ENCODE measurements around the gene TRDN.

The TRDN gene

DNA sequence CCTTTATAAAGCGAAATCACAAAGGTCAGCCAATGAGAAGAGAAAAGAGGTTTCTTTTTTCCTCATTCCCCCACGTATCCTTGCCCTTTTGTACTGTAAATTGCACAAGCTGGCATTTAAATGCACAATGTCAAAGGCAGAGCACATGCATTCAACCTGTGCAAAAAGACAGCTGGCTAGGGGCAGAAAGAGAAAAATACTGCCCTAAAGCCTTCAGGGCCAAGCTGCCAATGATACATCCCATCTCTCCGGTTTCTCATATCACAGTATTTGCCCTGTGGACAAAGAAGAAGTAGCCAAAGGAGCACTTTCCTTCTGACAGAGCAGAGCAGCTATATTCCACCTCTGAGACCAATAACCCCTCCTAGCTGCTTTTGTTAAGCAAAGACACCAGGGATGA is 219.2 kb downstream of the TRDN start:
- Mint-ChIP-seq H3K4me3 (no peak overlapping the region), H3K27me3 (ENCODE audit: low read depth) (no peaks in the 10 kb centered on the region), H3K9me3 (no peaks in the 10 kb centered on the region), H3K4me1 (ENCODE audit: low read depth) (no peaks in the 10 kb centered on the region), H3K27ac (no peak overlapping the region), H3K36me3 (ENCODE audit: low read depth) (no peaks in the 10 kb centered on the region)
- DNase-seq (ENCODE audit: low spot score) = no peak

DNA sequence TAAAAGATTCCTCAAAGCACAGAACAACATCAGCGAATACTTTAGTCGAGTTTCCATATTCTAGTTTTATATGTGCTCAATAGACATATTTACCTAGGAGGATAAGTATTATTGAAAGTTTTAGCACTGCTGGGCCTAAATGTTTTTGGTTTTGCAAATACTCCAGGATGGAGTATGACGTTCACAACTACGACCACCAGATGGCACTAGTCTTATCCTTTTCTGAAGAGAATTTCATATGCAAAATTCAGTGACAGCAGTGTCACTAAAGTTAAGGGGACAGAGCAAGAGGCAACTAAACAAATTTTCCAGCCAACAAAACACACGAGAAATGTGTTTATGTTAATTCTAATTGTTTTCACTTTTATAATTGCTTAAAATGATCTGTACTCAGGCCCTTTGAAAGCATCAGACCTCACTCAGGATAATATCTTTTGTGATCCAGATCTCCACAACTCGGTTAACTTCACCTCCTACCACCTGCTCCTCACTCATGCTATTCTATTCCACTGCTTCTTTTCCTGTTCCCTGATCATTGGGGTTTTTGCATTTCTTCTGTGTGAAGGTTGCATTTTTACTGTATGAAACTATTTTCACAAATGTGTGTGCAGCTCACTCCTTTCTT is 220.8 kb downstream of the TRDN start:
- no peaks in the 10 kb centered on the region for H3K36me3 Mint-ChIP-seq (ENCODE audit: low read depth)

GRCh38 chr6:123404975-123405374 is 231.8 kb downstream of the TRDN start:
- no peaks in the 10 kb centered on the region for H3K27me3 Mint-ChIP-seq (ENCODE audit: low read depth)
- H3K4me3 Mint-ChIP-seq = no peak overlapping the region
- H3K9me3 Mint-ChIP-seq = no peaks in the 10 kb centered on the region
- H3K36me3 Mint-ChIP-seq (ENCODE audit: low read depth) = no peaks in the 10 kb centered on the region
- no peaks in the 10 kb centered on the region for H3K4me1 Mint-ChIP-seq (ENCODE audit: low read depth)
- H3K27ac Mint-ChIP-seq = no peak overlapping the region
- DNase-seq (ENCODE audit: low spot score) = no peak

More for the DNA sequence above, 220.8 kb downstream of the TRDN start:
- Mint-ChIP-seq H3K4me3 (no peak overlapping the region), H3K27me3 (ENCODE audit: low read depth) (no peaks in the 10 kb centered on the region), H3K27ac (no peak overlapping the region), H3K4me1 (ENCODE audit: low read depth) (no peaks in the 10 kb centered on the region), H3K9me3 (no peaks in the 10 kb centered on the region)
- no peak for DNase-seq (ENCODE audit: low spot score)

- Mint-ChIP-seq H3K36me3 (ENCODE audit: low read depth) (no peaks in the 10 kb centered on the region), H3K27ac (no peak overlapping the region), H3K27me3 (ENCODE audit: low read depth) (no peaks in the 10 kb centered on the region), H3K9me3 (no peaks in the 10 kb centered on the region), H3K4me1 (ENCODE audit: low read depth) (no peaks in the 10 kb centered on the region), H3K4me3 (no peak overlapping the region)
- no peak for DNase-seq (ENCODE audit: low spot score)
Observed at GRCh38 chr6:123402052-123402451, 234.7 kb downstream of the TRDN start.

- no peak overlapping the region for H3K4me3 Mint-ChIP-seq
- H3K4me1 Mint-ChIP-seq (ENCODE audit: low read depth) = no peaks in the 10 kb centered on the region
- no peak overlapping the region for H3K27ac Mint-ChIP-seq
- H3K36me3 Mint-ChIP-seq (ENCODE audit: low read depth) = no peaks in the 10 kb centered on the region
- no peaks in the 10 kb centered on the region for H3K27me3 Mint-ChIP-seq (ENCODE audit: low read depth)
- no peak for DNase-seq (ENCODE audit: low spot score)
- no peaks in the 10 kb centered on the region for H3K9me3 Mint-ChIP-seq
Observed at GRCh38 chr6:123398072-123398471, 238.7 kb downstream of the TRDN start.

- Mint-ChIP-seq H3K27me3 (ENCODE audit: low read depth) (no peaks in the 10 kb centered on the region), H3K27ac (no peak overlapping the region), H3K4me1 (ENCODE audit: low read depth) (no peaks in the 10 kb centered on the region), H3K36me3 (ENCODE audit: low read depth) (no peaks in the 10 kb centered on the region), H3K9me3 (no peaks in the 10 kb centered on the region), H3K4me3 (no peak overlapping the region)
- no peak for DNase-seq (ENCODE audit: low spot score)
Observed at GRCh38 chr6:123393331-123393730, 243.4 kb downstream of the TRDN start.

- Mint-ChIP-seq H3K27me3 (ENCODE audit: low read depth) (no peaks in the 10 kb centered on the region), H3K9me3 (no peaks in the 10 kb centered on the region), H3K27ac (no peak overlapping the region), H3K4me3 (no peak overlapping the region), H3K36me3 (ENCODE audit: low read depth) (no peaks in the 10 kb centered on the region), H3K4me1 (ENCODE audit: low read depth) (no peaks in the 10 kb centered on the region)
- DNase-seq (ENCODE audit: low spot score) = no peak
Observed at GRCh38 chr6:123383718-123384117, 253.0 kb downstream of the TRDN start.

- H3K27me3 Mint-ChIP-seq (ENCODE audit: low read depth) = no peaks in the 10 kb centered on the region
- DNase-seq (ENCODE audit: low spot score) = no peak
- no peaks in the 10 kb centered on the region for H3K9me3 Mint-ChIP-seq
- no peaks in the 10 kb centered on the region for H3K4me1 Mint-ChIP-seq (ENCODE audit: low read depth)
- H3K4me3 Mint-ChIP-seq = no peak overlapping the region
- no peak overlapping the region for H3K27ac Mint-ChIP-seq
- H3K36me3 Mint-ChIP-seq (ENCODE audit: low read depth) = no peaks in the 10 kb centered on the region
Observed at GRCh38 chr6:123380257-123380656, 256.5 kb downstream of the TRDN start.

- Mint-ChIP-seq H3K27me3 (ENCODE audit: low read depth) (no peaks in the 10 kb centered on the region), H3K36me3 (ENCODE audit: low read depth) (no peaks in the 10 kb centered on the region), H3K4me3 (no peak overlapping the region), H3K9me3 (no peaks in the 10 kb centered on the region), H3K4me1 (ENCODE audit: low read depth) (no peaks in the 10 kb centered on the region), H3K27ac (no peak overlapping the region)
- no peak for DNase-seq (ENCODE audit: low spot score)
Observed at GRCh38 chr6:123372737-123373136, 264.0 kb downstream of the TRDN start.

DNA sequence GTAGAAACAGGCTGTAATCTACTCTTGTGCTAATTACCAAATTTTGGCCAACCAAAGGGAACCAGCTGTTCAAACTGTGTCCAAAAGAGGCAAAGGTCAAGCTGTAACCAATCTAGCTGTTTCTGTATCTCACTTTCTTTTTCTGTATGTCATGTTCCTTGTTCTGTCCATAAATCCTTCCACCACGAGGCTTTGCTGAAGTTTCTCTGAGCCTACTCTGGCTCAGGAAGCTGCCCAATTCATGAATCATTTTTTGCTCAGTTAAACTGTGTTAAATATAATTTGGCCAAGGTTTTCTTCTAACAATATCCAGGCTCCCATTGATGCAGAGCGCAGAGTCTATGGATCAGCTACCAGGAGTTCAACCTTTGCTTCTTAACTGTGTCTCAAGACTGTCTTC is 272.8 kb downstream of the TRDN start:
- Mint-ChIP-seq H3K9me3 (peaks cover 3% of the 10 kb centered on the region), H3K27ac (no peak overlapping the region), H3K36me3 (ENCODE audit: low read depth) (no peaks in the 10 kb centered on the region), H3K4me1 (ENCODE audit: low read depth) (no peaks in the 10 kb centered on the region), H3K4me3 (no peak overlapping the region), H3K27me3 (ENCODE audit: low read depth) (no peaks in the 10 kb centered on the region)
- no peak for DNase-seq (ENCODE audit: low spot score)

DNA sequence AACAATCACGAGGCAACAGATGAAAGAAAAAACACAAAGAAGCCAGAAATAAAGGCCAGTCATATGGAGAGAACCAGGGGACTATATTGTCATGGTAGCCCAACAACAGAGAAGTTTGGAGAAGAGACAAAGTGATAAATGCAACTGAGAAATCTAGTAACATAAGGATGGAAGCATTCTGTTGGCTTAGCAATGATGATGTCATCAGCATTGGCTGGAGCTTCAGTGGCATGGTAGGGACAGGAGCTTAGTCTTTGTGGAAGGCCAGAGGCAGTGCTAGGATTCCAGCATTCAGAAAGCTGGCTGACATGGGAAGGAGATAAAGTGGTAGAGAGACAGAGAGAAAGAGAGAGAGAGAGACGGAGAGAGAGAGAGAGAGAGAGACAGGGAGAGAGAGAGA is 276.4 kb downstream of the TRDN start:
- Mint-ChIP-seq H3K9me3 (peaks cover 3% of the 10 kb centered on the region), H3K4me3 (no peak overlapping the region), H3K27me3 (ENCODE audit: low read depth) (no peaks in the 10 kb centered on the region), H3K4me1 (ENCODE audit: low read depth) (no peaks in the 10 kb centered on the region), H3K36me3 (ENCODE audit: low read depth) (no peaks in the 10 kb centered on the region), H3K27ac (no peak overlapping the region)
- DNase-seq (ENCODE audit: low spot score) = no peak

DNA sequence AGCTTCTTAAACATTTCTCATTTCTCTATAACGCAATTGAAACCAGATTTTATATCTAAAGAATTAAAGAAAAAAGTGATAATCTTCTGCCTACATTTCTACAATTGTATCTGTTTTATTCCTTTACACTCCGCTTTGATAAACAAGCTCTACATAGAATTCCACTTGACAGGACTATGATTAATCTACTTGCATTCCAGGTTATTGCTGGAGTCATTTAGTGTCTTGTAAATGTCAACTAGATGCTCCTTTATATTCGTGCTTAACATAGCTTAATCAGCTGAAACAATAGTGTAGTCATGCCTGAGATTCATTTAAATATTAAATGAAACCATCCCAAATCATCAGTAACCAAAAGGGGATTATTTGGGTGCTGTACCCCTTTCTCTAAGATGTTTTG is 284.0 kb downstream of the TRDN start:
- Mint-ChIP-seq H3K9me3 (no peaks in the 10 kb centered on the region), H3K36me3 (ENCODE audit: low read depth) (no peaks in the 10 kb centered on the region), H3K4me3 (no peak overlapping the region)

GRCh38 chr6:123352279-123352678 is 284.5 kb downstream of the TRDN start:
- H3K4me1 Mint-ChIP-seq (ENCODE audit: low read depth) = no peaks in the 10 kb centered on the region
- no peaks in the 10 kb centered on the region for H3K27me3 Mint-ChIP-seq (ENCODE audit: low read depth)
- DNase-seq (ENCODE audit: low spot score) = no peak
- no peak overlapping the region for H3K4me3 Mint-ChIP-seq
- H3K36me3 Mint-ChIP-seq (ENCODE audit: low read depth) = no peaks in the 10 kb centered on the region
- H3K9me3 Mint-ChIP-seq = no peaks in the 10 kb centered on the region
- no peak overlapping the region for H3K27ac Mint-ChIP-seq

More for the DNA sequence above, 284.0 kb downstream of the TRDN start:
- H3K27me3 Mint-ChIP-seq (ENCODE audit: low read depth) = no peaks in the 10 kb centered on the region
- H3K27ac Mint-ChIP-seq = no peak overlapping the region
- H3K4me1 Mint-ChIP-seq (ENCODE audit: low read depth) = no peaks in the 10 kb centered on the region
- no peak for DNase-seq (ENCODE audit: low spot score)

- no peak overlapping the region for H3K4me3 Mint-ChIP-seq
- H3K4me1 Mint-ChIP-seq (ENCODE audit: low read depth) = no peaks in the 10 kb centered on the region
- no peaks in the 10 kb centered on the region for H3K36me3 Mint-ChIP-seq (ENCODE audit: low read depth)
- no peaks in the 10 kb centered on the region for H3K9me3 Mint-ChIP-seq
- H3K27me3 Mint-ChIP-seq (ENCODE audit: low read depth) = no peaks in the 10 kb centered on the region
- H3K27ac Mint-ChIP-seq = no peak overlapping the region
- DNase-seq (ENCODE audit: low spot score) = no peak
Observed at GRCh38 chr6:123343836-123344235, 292.9 kb downstream of the TRDN start.

DNA sequence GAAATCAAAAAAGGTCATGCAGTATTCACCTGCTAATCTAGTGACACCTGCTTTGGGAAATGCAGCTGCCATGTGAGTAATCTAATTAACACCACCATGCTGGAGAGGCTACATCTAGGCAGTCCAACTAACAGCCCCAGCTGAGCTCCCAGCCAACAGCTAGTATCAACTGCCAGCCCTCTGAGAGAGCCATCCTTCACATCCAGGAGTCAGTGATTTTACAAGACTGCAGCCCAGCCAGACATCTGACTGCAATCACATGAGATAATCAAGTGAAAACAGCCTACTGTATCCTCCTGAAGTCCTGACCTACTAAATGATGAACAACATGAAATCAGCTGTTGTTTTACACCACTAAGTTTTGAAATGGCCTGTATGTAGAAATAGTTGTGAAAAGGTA is 298.4 kb downstream of the TRDN start:
- Mint-ChIP-seq H3K4me3 (no peak overlapping the region), H3K27me3 (ENCODE audit: low read depth) (no peaks in the 10 kb centered on the region), H3K27ac (no peak overlapping the region), H3K36me3 (ENCODE audit: low read depth) (no peaks in the 10 kb centered on the region), H3K4me1 (ENCODE audit: low read depth) (no peaks in the 10 kb centered on the region), H3K9me3 (no peaks in the 10 kb centered on the region)
- DNase-seq (ENCODE audit: low spot score) = no peak

All from T-helper 2 cell treated with Interferon-gamma antibody and Interleukin-4, amounts not matched to agents 5 μg/mL and 100 μg/mL, for 36 hours (primary cell).